A549 (cell line): ENCODE measurements around the gene S1PR1. TPM values are rescaled to one million over a fixed set of nuclear protein-coding genes. Genes with fewer than 3 reads are reported as not detected.

Experiments
- ATAC-seq, 2 experiments: fragments of 200-7000 bp in 1 of 2; fragments of >200 bp in 1 of 2; cut with Nextera tagmentation in 1 of 2; cut with Tn5 transposase in 1 of 2; 3 replicates each; pipeline versions ENCODE4 v1.8.0 to v1.9.1; 2018 to 2020; ENCODE audit warnings: mild to moderate bottlenecking in 1 of 2, moderate library complexity in 1 of 2
- CTCF ChIA-PET: fragments of 300-600 bp; sonication (Branson Sonifier 250); formaldehyde crosslinking; extraction: SDS; loops from one replicate; lab custom pipeline; 2021; ENCODE audit warnings: antibody characterized with exemption, inconsistent platforms; lab: Yijun Ruan, JAX
- POLR2A ChIA-PET: fragments of 350-600 bp; formaldehyde crosslinking; extraction: SDS; loops from one replicate; lab custom pipeline; 2021; ENCODE audit warnings: antibody characterized with exemption, inconsistent platforms; lab: Yijun Ruan, JAX
- DNase-seq, 2 experiments: peaks; one replicate each; pipeline versions ENCODE4 v3.0.0 to v3.0.0-alpha.2; 2011 to 2016; ENCODE audit warnings: low read depth in 1 of 2, low spot score in 1 of 2
- FAIRE-seq: peaks from 2 replicates; lab custom pipeline; 2011; peaks lifted over from hg19 to GRCh38; lab: Jason Lieb, UNC
- H3K27ac ChIP-seq, 2 experiments: fragments of >200 bp; sonication (Bioruptor Twin); formaldehyde crosslinking; 3 replicates each; pipeline ENCODE4 v1.5.1; 2016 to 2017
- H3K4me1 ChIP-seq: fragments of >200 bp; sonication (Bioruptor Twin); formaldehyde crosslinking; 3 replicates; pipeline ENCODE4 v1.6.1; 2016
- H3K4me2 ChIP-seq: fragments of >200 bp; sonication (Bioruptor Twin); formaldehyde crosslinking; 3 replicates; pipeline ENCODE4 v1.6.1; 2016
- H3K4me3 ChIP-seq: fragments of >200 bp; sonication (Bioruptor Twin); formaldehyde crosslinking; 3 replicates; pipeline ENCODE4 v1.5.1; 2016
- H3K9me3 ChIP-seq: fragments of >200 bp; sonication (Bioruptor Twin); formaldehyde crosslinking; 3 replicates; pipeline ENCODE4 v1.6.1; 2016
- CBX8 ChIP-seq: fragments of 200-600 bp; sonication (generic); IDR thresholded peaks from 2 replicates; pipeline ENCODE4 v1.6.1; 2016
- CEBPB ChIP-seq, 2 experiments: fragments of >200 bp in 1 of 2; sonication (Bioruptor Twin) in 1 of 2; formaldehyde crosslinking in 1 of 2; IDR thresholded peaks; 2 replicates each; pipeline ENCODE4 v1.6.1; 2012 to 2016
- CHD4 ChIP-seq: fragments of 200-600 bp; sonication (generic); IDR thresholded peaks from 2 replicates; pipeline ENCODE4 v1.6.1; 2016; ENCODE audit warnings: antibody characterized with exemption, mild to moderate bottlenecking, borderline replicate concordance
- EHMT2 ChIP-seq: fragments of 200-600 bp; sonication (generic); IDR thresholded peaks from 2 replicates; pipeline ENCODE4 v1.6.1; 2016; ENCODE audit warnings: antibody characterized with exemption, low read depth, mild to moderate bottlenecking, moderate library complexity
- ESRRA ChIP-seq: fragments of 150-350 bp; IDR thresholded peaks from 2 replicates; pipeline ENCODE4 v1.6.1; 2014; ENCODE audit warnings: mild to moderate bottlenecking, low read length, borderline replicate concordance
- FOSL2 ChIP-seq, 2 experiments: fragments of 450-650 bp in 1 of 2; fragments of >200 bp in 1 of 2; sonication (Bioruptor Twin) in 1 of 2; formaldehyde crosslinking; IDR thresholded peaks; 2 replicates each; pipeline versions ENCODE4 v1.5.0 to v1.6.1; 2016 to 2020; ENCODE audit warnings: mild to moderate bottlenecking in 1 of 2, moderate library complexity in 1 of 2
- HDAC2 ChIP-seq: fragments of 200-600 bp; sonication (generic); IDR thresholded peaks from 2 replicates; pipeline ENCODE4 v1.6.1; 2016
- HOXB13 ChIP-seq: fragments of 250-450 bp; sonication (Bioruptor Pico); IDR thresholded peaks from 2 replicates; pipeline ENCODE4 v1.5.0; 2020; ENCODE audit warnings: low read depth, mild to moderate bottlenecking, moderate library complexity
- HOXB5 ChIP-seq: fragments of 250-450 bp; sonication (Bioruptor Pico); IDR thresholded peaks from 2 replicates; pipeline ENCODE4 v1.5.0; 2020; ENCODE audit warnings: mild to moderate bottlenecking, moderate library complexity
- JUN ChIP-seq, 2 experiments: fragments of >200 bp; sonication (Bioruptor Twin); formaldehyde crosslinking; IDR thresholded peaks; 2 replicates in 1 of 2; 3 replicates in 1 of 2; pipeline ENCODE4 v1.6.1; 2016 to 2017
- JUNB ChIP-seq: fragments of >200 bp; sonication (Bioruptor Twin); formaldehyde crosslinking; IDR thresholded peaks from 2 replicates; pipeline ENCODE4 v1.6.1; 2016
- KDM1A ChIP-seq: fragments of 200-600 bp; sonication (generic); IDR thresholded peaks from 2 replicates; pipeline ENCODE4 v1.6.1; 2016; ENCODE audit warnings: low read depth, mild to moderate bottlenecking
- MAFK ChIP-seq: fragments of 450-650 bp; IDR thresholded peaks from 2 replicates; pipeline ENCODE4 v1.6.1; 2014; ENCODE audit not compliant: partially characterized antibody
- MAZ ChIP-seq: fragments of 150-350 bp; IDR thresholded peaks from 2 replicates; pipeline ENCODE4 v1.6.1; 2014; ENCODE audit warnings: antibody characterized with exemption, low read depth, low read length, borderline replicate concordance
- MYC ChIP-seq: IDR thresholded peaks from 2 replicates; pipeline ENCODE4 v1.6.1; 2012; ENCODE audit warnings: mild to moderate bottlenecking, inconsistent platforms, low read length, improper control_type of control experiment, borderline replicate concordance
- NFE2L2 ChIP-seq: fragments of 150-350 bp; conservative IDR thresholded peaks from 2 replicates; pipeline ENCODE4 v1.6.1; 2014; ENCODE audit warnings: low read length
- NR3C1 ChIP-seq: fragments of >200 bp; sonication (Bioruptor Twin); formaldehyde crosslinking; IDR thresholded peaks from 3 replicates; pipeline ENCODE4 v1.6.1; 2017
- POLR2A ChIP-seq: IDR thresholded peaks from 2 replicates; pipeline ENCODE4 v1.6.1; 2012; ENCODE audit warnings: mild to moderate bottlenecking, low read length
- RARB ChIP-seq: fragments of 250-450 bp; sonication (Bioruptor Pico); IDR thresholded peaks from 2 replicates; pipeline ENCODE4 v1.8.0; 2021; ENCODE audit warnings: mild to moderate bottlenecking, moderate library complexity
- RFX5 ChIP-seq: fragments of 450-650 bp; IDR thresholded peaks from 2 replicates; pipeline ENCODE4 v1.7.1; 2014; ENCODE audit warnings: antibody characterized with exemption, mild to moderate bottlenecking, moderate library complexity
- TP53 ChIP-seq: fragments of 250-450 bp; sonication (Bioruptor Pico); IDR thresholded peaks from 2 replicates; pipeline ENCODE4 v1.5.0; 2021; ENCODE audit warnings: mild to moderate bottlenecking, moderate library complexity
- ZFP36 ChIP-seq: fragments of 450-650 bp; IDR thresholded peaks from 2 replicates; pipeline ENCODE4 v1.6.1; 2014; ENCODE audit warnings: borderline replicate concordance; ENCODE audit not compliant: partially characterized antibody
- ZSCAN20 ChIP-seq: fragments of 250-450 bp; sonication (Bioruptor Pico); IDR thresholded peaks from 2 replicates; pipeline ENCODE4 v1.8.0; 2022; ENCODE audit warnings: mild to moderate bottlenecking, moderate library complexity
- WGBS: methylation state at CpG from one replicate; pipeline ENCODE4 v1.1.6; 2017; ENCODE audit errors: missing lambda C conversion rate; 5-methylcytosine and 5-hydroxymethylcytosine counted together
- polyA plus RNA-seq, 4 experiments: library from polyadenylated mRNA; depleted of rRNA in 3 of 4; stranded (reverse); fragments of >200 nt; fragmentation: RNase III in 1 of 4; extraction: RNeasy Plus Mini Kit Qiagen cat#74134 plus additional on column Dnase treatment in 1 of 4; gene quantifications; 2 replicates in 3 of 4; 3 replicates in 1 of 4; pipeline ENCODE4 v1.2.3, GENCODE V29; 2011 to 2017
- TF ChIP-seq, protein P1 (sequence below): fragments of 250-450 bp; sonication (Bioruptor Pico); IDR thresholded peaks from 2 replicates; pipeline ENCODE4 v1.5.0; 2020; ENCODE audit warnings: low read depth, mild to moderate bottlenecking, moderate library complexity
- TF ChIP-seq, protein P2 (sequence below): fragments of 150-350 bp; IDR thresholded peaks from 2 replicates; pipeline ENCODE4 v1.6.1; 2014; ENCODE audit warnings: low read depth, mild to moderate bottlenecking, low read length
- TF ChIP-seq, protein P3 (sequence below): IDR thresholded peaks from 2 replicates; pipeline ENCODE4 v1.6.1; 2012; ENCODE audit warnings: low read depth, borderline replicate concordance
- TF ChIP-seq, protein P4 (sequence below): fragments of >200 bp; sonication (Bioruptor Twin); formaldehyde crosslinking; IDR thresholded peaks from 2 replicates; pipeline ENCODE4 v1.6.1; 2016
- TF ChIP-seq, protein P5 (sequence below): fragments of >200 bp; sonication (Bioruptor Twin); formaldehyde crosslinking; IDR thresholded peaks from 3 replicates; pipeline ENCODE4 v1.6.1; 2016

The S1PR1 gene
- polyA plus RNA-seq, 2 of the 4 experiments (the other 2 are of a cell fraction), result 0.06 TPM; not detected in 1

DNA sequence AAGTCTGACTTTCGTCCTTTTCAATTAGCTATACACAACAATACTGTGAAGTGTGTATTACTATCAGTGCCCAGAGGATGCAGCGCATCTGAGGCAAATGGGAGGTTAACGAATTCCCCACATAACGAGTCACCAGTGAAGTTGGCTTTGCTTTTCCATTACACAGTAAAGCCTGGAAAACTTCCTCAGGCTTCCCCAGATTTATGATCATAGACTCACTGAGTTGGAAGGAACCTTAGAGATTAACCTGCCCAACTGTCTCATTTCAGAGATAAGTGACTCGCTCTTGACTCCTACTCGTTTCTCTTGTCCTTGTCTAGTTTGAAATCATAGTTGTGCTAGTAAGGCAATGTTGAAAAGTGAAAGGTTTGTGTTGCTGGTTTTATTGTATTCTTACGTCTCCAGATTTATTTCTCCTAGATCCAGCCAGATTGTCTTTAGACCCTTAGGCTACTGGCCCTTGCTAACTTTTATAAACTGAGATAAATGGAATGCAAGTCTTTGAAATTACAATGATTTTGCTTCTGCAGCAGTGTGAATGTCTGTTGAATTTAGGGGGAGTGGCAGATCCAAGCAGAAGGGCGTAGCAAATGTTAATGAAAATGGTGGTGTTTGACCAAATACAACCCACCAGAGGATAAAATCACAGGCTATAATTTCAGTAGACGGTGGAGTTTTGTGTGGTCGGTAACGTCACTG, 17.3 kb downstream of the S1PR1 start:
- FAIRE-seq (no peak), DNase-seq (no peak), ATAC-seq (peak; percentile 53 to 77; a peak in 4 of 6 replicates)
- TF ChIP-seq, protein P1, sequence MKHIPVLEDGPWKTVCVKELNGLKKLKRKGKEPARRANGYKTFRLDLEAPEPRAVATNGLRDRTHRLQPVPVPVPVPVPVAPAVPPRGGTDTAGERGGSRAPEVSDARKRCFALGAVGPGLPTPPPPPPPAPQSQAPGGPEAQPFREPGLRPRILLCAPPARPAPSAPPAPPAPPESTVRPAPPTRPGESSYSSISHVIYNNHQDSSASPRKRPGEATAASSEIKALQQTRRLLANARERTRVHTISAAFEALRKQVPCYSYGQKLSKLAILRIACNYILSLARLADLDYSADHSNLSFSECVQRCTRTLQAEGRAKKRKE (CRISPR knock-in tag), result no peak
- TF ChIP-seq MYC (no peak), RARB (no peak), CBX8 (no peak), CEBPB (IDR thresholded peaks at IDR 0.05) (no peak), JUN (IDR thresholded peaks at IDR 0.05) (no peak), KDM1A (no peak), POLR2A (no peak), MAZ (no peak)
- TF ChIP-seq, protein P2, sequence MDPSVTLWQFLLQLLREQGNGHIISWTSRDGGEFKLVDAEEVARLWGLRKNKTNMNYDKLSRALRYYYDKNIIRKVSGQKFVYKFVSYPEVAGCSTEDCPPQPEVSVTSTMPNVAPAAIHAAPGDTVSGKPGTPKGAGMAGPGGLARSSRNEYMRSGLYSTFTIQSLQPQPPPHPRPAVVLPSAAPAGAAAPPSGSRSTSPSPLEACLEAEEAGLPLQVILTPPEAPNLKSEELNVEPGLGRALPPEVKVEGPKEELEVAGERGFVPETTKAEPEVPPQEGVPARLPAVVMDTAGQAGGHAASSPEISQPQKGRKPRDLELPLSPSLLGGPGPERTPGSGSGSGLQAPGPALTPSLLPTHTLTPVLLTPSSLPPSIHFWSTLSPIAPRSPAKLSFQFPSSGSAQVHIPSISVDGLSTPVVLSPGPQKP, result no peak
- Histone ChIP-seq H3K4me3 (no peak overlapping the region), H3K4me1 (peaks cover 13% of the 10 kb centered on the region), H3K4me2 (peak overlapping the region; percentile 50; the same call in 2 of the 3 replicates), H3K9me3 (no peaks in the 10 kb centered on the region), H3K27ac (no peak overlapping the region)
- 65% methylated on average over 11 of the region's 11 CpGs for WGBS
- ChIA-PET POLR2A (no interaction called here), CTCF (interaction anchor here (1.5 kb wide), 1 partner anchor 35 kb away, joined by 4 read pairs; no protein-coding TSS in a partner anchor)

DNA sequence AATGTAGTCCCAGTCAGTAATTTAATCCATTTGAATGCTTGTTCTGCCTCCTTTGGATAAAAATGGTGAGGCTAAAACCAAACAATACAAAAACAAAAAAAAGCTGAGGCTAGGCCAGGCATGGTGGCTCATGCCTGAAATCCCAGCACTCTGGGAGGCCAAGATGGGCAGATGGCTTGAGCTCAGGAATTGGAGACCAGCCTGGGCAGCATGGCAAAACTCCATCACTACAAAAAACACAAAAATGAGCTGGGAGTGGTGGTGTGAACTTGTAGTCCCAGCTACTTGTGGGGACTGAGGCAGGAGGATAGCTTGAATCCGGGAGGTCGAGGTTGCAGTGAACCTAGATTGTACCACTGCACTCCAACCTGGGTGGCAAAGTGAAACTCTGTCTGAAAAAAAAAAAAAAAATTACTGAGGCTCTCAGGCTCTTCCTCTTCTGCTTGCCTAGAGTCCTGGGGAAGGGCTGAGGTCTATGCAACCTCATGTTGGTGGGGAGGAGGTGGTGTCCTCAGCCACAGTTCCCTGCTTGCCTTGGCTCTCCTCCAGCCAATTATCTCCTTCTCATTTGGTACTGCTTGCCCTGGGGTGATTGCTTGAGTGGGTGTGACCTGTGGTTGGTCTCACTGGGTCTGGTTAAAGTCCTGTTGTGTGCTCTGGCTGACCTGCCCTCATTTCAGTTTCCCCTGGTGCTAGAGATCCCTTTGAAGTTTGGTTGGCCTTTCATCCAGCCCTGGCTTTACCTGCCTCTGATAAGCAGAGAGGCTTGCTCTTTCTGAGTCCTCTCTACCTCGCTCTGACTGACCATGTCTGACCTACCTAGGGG, 20.9 kb downstream of the S1PR1 start:
- Histone ChIP-seq H3K4me2 (0 out of 3 replicates have a peak overlapping the region, but pooled peaks have one; percentile 23), H3K4me1 (peaks cover 33% of the 10 kb centered on the region), H3K27ac (peak overlapping the region; percentile 12 to 75; a peak in 3 of 6 replicates), H3K9me3 (no peaks in the 10 kb centered on the region), H3K4me3 (no peak overlapping the region)
- FAIRE-seq (no peak), DNase-seq (no peak), ATAC-seq (no peak)
- TF ChIP-seq CBX8 (no peak), TP53 (CRISPR knock-in tag) (no peak), ESRRA (no peak), RARB (no peak), FOSL2 (IDR thresholded peaks at IDR 0.05) (no peak), FOSL2 (CRISPR knock-in tag; IDR thresholded peaks at IDR 0.05) (no peak), HDAC2 (no peak), EHMT2 (no peak), HOXB5 (CRISPR knock-in tag) (no peak), ZSCAN20 (no peak), JUNB (no peak)
- TF ChIP-seq, protein P3, sequence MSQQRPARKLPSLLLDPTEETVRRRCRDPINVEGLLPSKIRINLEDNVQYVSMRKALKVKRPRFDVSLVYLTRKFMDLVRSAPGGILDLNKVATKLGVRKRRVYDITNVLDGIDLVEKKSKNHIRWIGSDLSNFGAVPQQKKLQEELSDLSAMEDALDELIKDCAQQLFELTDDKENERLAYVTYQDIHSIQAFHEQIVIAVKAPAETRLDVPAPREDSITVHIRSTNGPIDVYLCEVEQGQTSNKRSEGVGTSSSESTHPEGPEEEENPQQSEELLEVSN, result no peak
- WGBS, result 78% methylated on average over 3 of the region's 3 CpGs
- CTCF ChIA-PET, result interaction anchor here (0.6 to 1.4 kb wide), 3 partner anchors 31 to 48 kb away, joined by 3 to 5 read pairs (median 3); no protein-coding TSS in a partner anchor
- POLR2A ChIA-PET, result no interaction called here

DNA sequence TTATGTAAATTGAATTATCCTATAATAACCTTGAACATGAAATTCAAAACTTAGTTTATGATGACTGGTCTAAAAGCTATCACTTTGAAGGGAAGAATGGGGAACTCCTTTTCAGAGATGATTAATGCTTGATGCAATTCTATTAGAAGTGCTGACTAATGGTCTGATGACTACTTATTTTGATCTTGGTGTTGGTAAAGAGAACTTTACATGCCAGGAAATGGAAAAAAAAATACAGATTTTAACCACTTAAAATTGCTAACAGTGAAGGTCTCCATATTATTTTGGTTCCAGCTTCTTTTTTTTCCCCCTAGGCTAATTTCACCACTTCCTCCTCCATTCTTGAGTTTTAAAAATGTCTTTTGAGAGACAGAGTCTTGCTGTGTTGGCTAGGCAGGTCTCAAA, 22.9 kb downstream of the S1PR1 start:
- ChIA-PET CTCF (interaction anchor here (0.9 kb wide), 1 partner anchor 21 kb away, joined by 3 read pairs; no protein-coding TSS in a partner anchor), POLR2A (no interaction called here)
- Histone ChIP-seq H3K9me3 (no peaks in the 10 kb centered on the region), H3K27ac (peak overlapping the region; percentile 54 to 88), H3K4me3 (no peak overlapping the region), H3K4me2 (peak overlapping the region; percentile 37), H3K4me1 (peaks cover 37% of the 10 kb centered on the region)
- peak; percentile 46 to 47; a peak in 1 of 6 replicates for ATAC-seq
- DNase-seq, result peak in 1 of 2 experiments; percentile 49
- no peak for FAIRE-seq
- TF ChIP-seq EHMT2 (no peak), NFE2L2 (peak; percentile 60; the same call in 1 of the 2 replicates), CHD4 (no peak), ZFP36 (no peak), JUN (IDR thresholded peaks at IDR 0.05) (no peak), HOXB13 (CRISPR knock-in tag) (no peak), POLR2A (no peak), NR3C1 (no peak), JUNB (peak; percentile 48), RFX5 (no peak), MAFK (peak; percentile 96)
- TF ChIP-seq, protein P4, sequence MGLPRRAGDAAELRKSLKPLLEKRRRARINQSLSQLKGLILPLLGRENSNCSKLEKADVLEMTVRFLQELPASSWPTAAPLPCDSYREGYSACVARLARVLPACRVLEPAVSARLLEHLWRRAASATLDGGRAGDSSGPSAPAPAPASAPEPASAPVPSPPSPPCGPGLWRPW, result no peak
- TF ChIP-seq, protein P5, sequence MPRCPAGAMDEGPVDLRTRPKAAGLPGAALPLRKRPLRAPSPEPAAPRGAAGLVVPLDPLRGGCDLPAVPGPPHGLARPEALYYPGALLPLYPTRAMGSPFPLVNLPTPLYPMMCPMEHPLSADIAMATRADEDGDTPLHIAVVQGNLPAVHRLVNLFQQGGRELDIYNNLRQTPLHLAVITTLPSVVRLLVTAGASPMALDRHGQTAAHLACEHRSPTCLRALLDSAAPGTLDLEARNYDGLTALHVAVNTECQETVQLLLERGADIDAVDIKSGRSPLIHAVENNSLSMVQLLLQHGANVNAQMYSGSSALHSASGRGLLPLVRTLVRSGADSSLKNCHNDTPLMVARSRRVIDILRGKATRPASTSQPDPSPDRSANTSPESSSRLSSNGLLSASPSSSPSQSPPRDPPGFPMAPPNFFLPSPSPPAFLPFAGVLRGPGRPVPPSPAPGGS, result no peak
- TF ChIP-seq, protein P2, result no peak
